Stimulated activated CD4-positive, alpha-beta T cell treated with anti-CD3 and anti-CD28 coated beads, Interleukin-15, amount 100 ng/mL, for 1 hour (primary cell): Measurements from ENCODE around the gene MMP17.

Experiments used
- DNase-seq, 2 donors: peaks; one replicate each; pipeline ENCODE4 v3.0.0-alpha.2; 2020; ENCODE audit warnings: low read depth in 1 of 2, low spot score in 1 of 2

MMP17 gene

GRCh38 chr12:131827961-131828534 lies at the start of gene MMP17:
Gene MMP17, plus strand, starts transcription at chr12:131828393. Its CDS starts 102 bp downstream, at chr12:131828495.
- DNase-seq = no peak

DNA sequence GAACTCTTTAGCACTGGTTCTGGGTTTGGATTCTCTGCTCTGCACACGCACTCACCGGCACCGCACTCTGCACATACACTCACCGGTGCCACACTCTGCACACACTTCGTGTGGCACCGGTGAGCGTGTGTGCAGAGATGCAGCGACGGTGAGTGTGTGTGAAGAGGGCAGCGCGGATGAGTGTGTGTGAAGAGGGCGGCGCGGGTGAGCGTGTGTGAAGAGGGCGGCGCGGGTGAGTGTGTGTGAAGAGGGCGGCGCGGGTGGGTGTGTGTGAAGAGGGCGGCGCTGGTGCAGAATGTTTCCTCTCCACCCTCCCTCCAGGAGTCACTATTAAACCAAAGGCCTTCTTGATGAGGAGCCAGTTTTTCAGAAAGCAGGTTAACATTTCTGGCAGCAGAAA lies 49.2 kb upstream of the MMP17 start:
- DNase-seq = no peak

- no peak for DNase-seq
Measured at GRCh38 chr12:131782061-131782460, 46.1 kb upstream of the MMP17 start.

GRCh38 chr12:131783915-131784541 lies 44.2 kb upstream of the MMP17 start:
- DNase-seq = no peak

GRCh38 chr12:131784909-131785762 lies 43.1 kb upstream of the MMP17 start:
- DNase-seq = no peak

DNA sequence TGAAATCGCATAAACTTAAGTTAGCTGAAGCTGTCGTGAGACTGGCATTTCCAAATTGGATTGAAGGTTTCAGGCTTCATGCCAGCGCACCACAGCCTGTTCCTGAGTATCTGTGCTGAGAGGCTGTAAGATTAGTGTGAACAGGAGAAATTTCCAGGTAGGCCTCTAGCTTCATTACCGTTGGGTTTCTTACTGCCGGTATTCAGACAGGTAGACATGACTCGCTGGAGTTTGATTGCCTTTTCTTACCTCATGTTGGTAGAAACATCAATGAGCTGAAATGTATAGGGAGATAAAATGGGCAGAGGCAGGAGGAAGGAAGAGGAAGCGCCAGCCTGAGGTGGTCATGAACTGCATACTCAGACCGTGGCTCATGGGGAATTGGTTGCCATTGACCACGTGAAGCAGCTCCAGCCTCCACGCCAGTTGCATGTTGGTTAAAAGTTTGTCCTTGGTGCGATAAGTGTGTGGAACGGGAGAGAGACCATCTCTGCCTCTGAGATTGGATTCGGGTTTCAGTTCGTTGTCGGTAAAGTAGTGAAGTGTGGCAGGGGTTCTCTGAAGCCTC lies 42.3 kb upstream of the MMP17 start:
- DNase-seq = no peak

GRCh38 chr12:131786331-131786730 lies 41.9 kb upstream of the MMP17 start:
- DNase-seq = no peak

GRCh38 chr12:131787143-131787660 lies 41.0 kb upstream of the MMP17 start:
- DNase-seq = no peak

- DNase-seq = no peak
Measured at GRCh38 chr12:131788070-131788469, 40.1 kb upstream of the MMP17 start.

DNA sequence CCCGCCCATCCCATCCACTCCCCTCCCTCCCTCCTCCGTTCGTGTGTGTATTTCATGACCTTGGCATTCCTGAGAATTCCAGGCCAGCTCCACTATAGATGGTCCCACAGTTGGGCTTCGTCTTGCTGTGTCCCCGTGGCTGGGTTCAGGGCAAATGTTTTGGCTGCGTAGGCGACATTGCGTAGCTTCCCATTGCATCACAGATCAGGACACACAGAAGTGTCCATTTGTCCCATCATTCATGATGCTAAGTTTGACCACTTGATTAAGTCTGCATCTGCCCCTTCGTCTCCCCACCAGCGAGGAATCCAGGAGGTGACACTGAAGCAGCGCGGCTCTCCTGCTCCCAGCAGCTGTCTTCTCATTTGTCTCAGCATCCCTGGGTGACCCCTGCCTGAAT lies 38.6 kb upstream of the MMP17 start:
- DNase-seq = no peak

DNA sequence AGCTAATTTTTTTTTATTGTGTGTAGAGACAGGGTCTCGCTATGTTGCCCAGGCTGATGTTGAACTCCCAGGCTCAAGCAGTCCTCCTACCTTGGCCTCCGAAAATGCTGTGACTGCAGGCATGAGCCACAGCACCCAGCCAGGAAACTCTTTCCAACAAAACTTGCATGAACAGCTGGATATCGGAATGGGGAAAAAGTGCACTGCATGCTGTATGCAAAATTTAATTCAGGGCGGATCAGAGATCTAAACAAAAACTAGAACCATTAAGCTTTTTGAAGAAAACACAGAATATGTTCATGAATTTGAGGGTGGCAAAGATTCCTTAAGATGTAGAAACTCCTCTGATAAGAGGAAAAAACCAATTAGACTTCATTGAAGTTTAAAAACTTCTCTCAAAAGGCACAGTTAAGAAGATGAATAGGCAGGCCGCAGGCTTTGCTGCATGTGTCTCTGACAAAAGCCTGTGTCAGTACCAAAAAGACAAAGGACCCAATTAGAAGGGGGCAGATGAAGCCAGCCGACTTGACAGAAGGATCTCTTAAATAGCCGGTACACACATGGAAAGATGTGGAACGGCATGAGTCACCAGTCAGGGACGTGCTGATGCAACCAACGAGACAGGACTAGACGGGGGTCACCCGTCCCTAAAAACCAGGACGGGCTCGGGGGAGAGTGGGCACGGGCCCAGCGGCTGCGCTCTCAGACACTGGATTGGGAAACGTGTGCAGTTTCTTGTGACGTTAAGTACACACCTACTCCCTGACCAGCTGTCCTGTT lies 34.8 kb upstream of the MMP17 start:
- no peak for DNase-seq

GRCh38 chr12:131794061-131794460 lies 34.1 kb upstream of the MMP17 start:
- DNase-seq = no peak

- DNase-seq = no peak
Measured at GRCh38 chr12:131794573-131794972, 33.6 kb upstream of the MMP17 start.

- DNase-seq = no peak
Measured at GRCh38 chr12:131795064-131795463, 33.1 kb upstream of the MMP17 start.

- DNase-seq = no peak
Measured at GRCh38 chr12:131795690-131796410, 32.3 kb upstream of the MMP17 start.

- no peak for DNase-seq
Measured at GRCh38 chr12:131796411-131796736, 31.8 kb upstream of the MMP17 start.

DNA sequence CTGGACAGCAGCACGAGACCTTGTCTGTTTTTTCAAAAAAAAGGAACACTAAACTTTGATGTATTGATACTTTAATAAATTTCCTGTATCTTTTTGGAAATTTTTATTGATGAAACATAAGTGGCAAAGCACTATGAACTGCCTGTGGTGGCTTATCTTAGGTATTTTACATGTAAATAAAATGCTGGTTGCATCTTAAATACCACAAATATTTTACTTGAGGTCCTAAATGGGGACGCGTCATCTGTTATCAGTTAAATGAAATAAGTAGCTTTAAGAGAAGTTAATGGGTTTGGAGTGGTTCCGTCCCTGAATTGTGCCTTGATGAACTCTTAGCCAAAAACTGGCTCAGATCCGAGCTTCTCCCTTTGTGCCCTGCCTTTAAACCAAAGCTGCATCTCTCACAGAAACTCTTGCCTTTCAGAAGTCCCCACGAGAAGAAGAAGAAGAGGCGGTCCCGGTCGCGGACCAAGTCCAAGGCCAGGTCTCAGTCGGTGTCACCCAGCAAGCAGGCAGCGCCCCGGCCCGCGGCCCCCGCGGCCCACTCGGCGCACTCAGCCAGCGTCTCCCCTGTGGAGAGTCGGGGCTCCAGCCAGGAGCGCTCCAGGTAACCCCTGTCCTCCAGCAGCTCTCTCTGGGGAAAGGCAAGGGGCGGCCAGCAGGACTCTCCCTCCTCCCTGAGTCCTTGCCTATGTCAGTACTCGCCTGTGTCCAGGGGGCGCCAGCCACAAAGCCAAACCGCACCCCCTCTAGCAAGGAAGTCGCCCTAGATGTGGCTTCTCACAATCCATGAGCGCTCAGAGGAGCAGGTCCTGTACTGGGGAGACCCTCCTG lies 31.2 kb upstream of the MMP17 start:
- DNase-seq = no peak

- DNase-seq = no peak
Measured at GRCh38 chr12:131797588-131797934, 30.6 kb upstream of the MMP17 start.

DNA sequence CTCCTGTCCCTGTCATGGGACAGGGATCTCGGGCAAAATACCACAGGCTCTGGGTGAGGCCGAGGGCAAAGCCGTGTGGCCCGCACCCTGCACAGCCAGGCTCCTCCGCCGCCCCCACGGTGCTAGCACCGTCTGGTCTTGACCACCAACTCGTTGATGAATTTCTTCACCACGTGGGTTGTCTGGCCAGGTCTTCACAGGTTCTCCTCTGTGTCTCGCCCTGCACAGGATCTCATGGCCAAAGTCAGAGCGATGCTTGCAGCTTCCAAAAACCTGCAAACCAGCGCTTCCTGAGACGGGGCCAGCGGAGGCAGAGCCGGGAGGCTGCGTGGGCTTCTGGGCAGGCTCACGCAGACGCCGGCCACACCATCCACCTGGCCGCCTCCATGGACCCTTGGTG lies 29.0 kb upstream of the MMP17 start:
- no peak for DNase-seq
